HUES64 (cell line): ENCODE data around the gene ATIC.

Experiments
- H3K27ac ChIP-seq: 2 replicates; pipeline ENCODE4 v1.7.0; 2013; ENCODE audit warnings: low read depth, low read length, inconsistent platforms
- H3K27me3 ChIP-seq: 2 replicates; pipeline ENCODE4 v1.6.1; 2013; ENCODE audit warnings: mild to moderate bottlenecking, low read length; ENCODE audit not compliant: insufficient read depth
- H3K36me3 ChIP-seq: 2 replicates; pipeline ENCODE4 v1.6.1; 2013; ENCODE audit warnings: mild to moderate bottlenecking, low read length; ENCODE audit not compliant: insufficient read depth
- H3K4me1 ChIP-seq: 2 replicates; pipeline ENCODE4 v1.6.1; 2013; ENCODE audit warnings: mild to moderate bottlenecking, low read length, moderate library complexity; ENCODE audit not compliant: insufficient read depth
- H3K4me3 ChIP-seq: 2 replicates; pipeline ENCODE4 v1.5.1; 2013; ENCODE audit warnings: mild to moderate bottlenecking, low read length, moderate library complexity
- H3K9ac ChIP-seq: 2 replicates; pipeline ENCODE4 v1.6.1; 2013; ENCODE audit warnings: mild to moderate bottlenecking, low read depth, low read length
- H3K9me3 ChIP-seq: 2 replicates; pipeline ENCODE4 v1.6.1; 2013; ENCODE audit warnings: low read depth, low read length; ENCODE audit not compliant: insufficient read depth
- WGBS: fragments of 150-250, 120-280 bp; methylation state at CpG from one replicate; pipeline ENCODE4 v1.1.7; 2013; ENCODE audit warnings: missing lambda C conversion rate; 5-methylcytosine and 5-hydroxymethylcytosine counted together

The ATIC gene

DNA sequence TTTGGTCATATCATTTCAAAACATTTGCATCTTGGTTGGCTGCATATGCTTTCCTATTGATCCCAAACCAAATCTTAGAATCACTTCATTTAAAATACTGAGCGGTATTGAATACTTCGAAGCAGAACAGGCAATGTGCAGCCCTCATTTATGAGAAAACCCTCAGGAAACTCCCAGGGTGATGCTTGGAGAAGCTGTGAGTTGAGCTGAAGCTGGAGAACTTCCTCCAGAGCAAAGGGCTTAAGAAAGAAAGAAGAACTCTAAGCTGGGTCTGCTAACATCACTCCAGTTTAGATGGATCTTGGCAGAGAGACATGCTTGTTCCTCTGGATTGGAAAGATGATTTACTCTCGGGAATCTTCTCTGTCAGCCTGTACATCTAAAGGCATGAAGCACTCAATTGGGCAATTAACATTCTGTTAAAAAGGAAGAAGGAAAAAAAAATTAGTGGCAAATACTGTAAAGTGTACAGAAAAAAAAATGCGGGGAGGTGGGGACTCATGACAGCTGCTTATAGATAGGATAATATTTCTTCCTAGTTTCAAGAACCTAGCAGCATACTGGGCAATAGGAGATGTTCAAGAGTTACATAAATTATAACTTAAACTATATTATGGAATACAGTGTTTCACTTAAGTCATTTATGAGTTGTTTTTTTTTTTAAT is 49.5 kb downstream of the ATIC start:
- Histone ChIP-seq H3K4me1 (no peaks in the 10 kb centered on the region), H3K36me3 (peaks cover 72% of the 10 kb centered on the region), H3K4me3 (no peak overlapping the region), H3K9me3 (no peaks in the 10 kb centered on the region), H3K9ac (no peak overlapping the region), H3K27me3 (no peaks in the 10 kb centered on the region), H3K27ac (no peak overlapping the region)
- WGBS, result 96% methylated on average over 4 of the region's 4 CpGs

DNA sequence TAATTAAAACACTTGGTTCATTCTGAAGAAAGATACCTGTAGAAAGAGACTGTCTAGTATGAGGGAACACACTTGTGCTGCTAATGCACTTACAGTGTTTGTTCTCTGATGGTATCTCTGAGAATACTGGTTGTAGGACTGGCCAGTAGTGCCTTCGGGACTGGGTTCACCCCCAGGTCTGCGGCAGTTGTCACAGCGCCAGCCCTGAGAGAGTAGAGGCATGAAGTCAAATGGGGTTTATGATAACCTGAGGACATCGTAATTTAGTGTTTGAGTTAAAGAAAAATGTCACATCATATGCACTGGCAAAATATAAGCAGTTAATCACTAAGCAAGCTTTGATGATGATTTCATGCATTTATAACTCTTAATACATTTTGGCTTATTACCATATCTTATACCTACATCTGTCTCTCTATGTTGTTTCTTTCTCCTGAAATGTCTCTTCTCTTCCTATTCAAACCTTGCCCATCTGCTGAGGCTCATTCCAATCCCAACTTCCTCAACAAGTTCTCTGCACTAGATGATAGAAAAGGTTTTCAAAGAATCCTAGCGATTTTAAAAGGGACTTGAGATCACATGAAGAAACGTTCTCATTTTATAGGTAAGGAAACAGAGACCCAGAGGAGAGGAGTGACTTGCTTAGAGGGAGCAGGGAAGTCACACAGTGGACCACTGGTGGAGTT is 50.2 kb downstream of the ATIC start:
- WGBS, result 90% methylated on average over 6 of the region's 6 CpGs
- H3K36me3 ChIP-seq, result peaks cover 79% of the 10 kb centered on the region
- no peaks in the 10 kb centered on the region for H3K27me3 ChIP-seq
- H3K9me3 ChIP-seq, result no peaks in the 10 kb centered on the region
- H3K27ac ChIP-seq, result no peak overlapping the region
- H3K4me1 ChIP-seq, result no peaks in the 10 kb centered on the region
- no peak overlapping the region for H3K4me3 ChIP-seq
- no peak overlapping the region for H3K9ac ChIP-seq

DNA sequence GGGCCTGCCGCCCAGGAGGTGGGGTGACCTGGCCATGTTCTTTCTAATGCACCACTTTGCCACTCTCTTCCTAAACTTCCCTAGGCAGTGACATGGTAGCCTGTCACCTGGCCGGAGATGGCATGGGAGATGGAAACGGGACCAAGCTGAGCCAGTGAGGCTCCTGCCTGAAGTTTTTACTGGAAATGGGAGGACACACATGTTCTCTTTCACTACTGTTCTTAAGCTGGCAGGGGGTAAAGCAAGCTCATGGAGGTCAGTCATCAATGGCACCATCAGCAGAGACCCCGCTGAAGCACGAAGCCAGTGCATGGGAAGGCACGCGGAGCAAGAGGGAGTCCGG is 50.7 kb downstream of the ATIC start:
- H3K36me3 ChIP-seq, result peaks cover 84% of the 10 kb centered on the region
- H3K27ac ChIP-seq, result no peak overlapping the region
- WGBS, result 95% methylated on average over 8 of the region's 8 CpGs

GRCh38 chr2:215363039-215363438 is 51.2 kb downstream of the ATIC start:
- H3K27me3 ChIP-seq, result no peaks in the 10 kb centered on the region
- no CpG with 5 or more reads among the region's 2 CpGs for WGBS
- H3K4me3 ChIP-seq, result no peak overlapping the region
- H3K9ac ChIP-seq, result no peak overlapping the region
- H3K36me3 ChIP-seq, result peaks cover 89% of the 10 kb centered on the region
- no peaks in the 10 kb centered on the region for H3K4me1 ChIP-seq
- no peak overlapping the region for H3K27ac ChIP-seq
- H3K9me3 ChIP-seq, result no peaks in the 10 kb centered on the region

More for the DNA sequence above, 50.7 kb downstream of the ATIC start:
- no peaks in the 10 kb centered on the region for H3K27me3 ChIP-seq
- H3K9ac ChIP-seq, result no peak overlapping the region
- no peaks in the 10 kb centered on the region for H3K4me1 ChIP-seq
- H3K4me3 ChIP-seq, result no peak overlapping the region
- no peaks in the 10 kb centered on the region for H3K9me3 ChIP-seq

DNA sequence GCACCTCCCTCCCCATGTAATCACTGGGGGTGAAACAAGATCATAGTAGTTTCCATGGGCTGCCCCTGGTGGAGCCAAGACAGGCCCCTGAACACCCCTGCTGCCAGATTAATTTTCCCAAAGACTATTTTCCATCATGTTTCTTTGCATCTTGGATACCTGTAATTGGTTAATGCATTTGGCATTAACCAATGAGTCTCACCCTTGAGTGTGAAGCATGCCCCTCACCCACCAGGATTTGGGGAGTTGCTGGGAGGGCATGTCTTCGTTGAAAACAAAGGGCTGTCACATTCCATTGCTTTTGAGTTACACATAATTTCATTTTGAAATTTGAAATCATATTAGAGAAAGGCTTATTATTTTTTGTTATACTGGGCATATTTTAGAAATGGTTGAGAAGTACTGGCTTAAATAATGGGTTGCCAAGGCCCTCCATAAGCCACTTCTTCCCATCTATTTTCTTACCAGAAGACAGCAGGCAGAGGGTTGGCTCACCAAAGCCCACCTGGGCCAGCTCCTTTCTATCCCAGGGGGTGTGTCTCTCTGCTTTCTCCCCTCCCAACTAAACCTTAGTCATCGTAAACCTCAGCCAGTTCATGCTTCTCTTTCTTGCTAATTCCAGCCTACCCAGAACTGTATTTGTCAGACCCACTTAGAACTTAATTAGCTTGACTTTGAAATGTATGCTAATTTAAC is 51.8 kb downstream of the ATIC start:
- Histone ChIP-seq H3K27ac (no peak overlapping the region), H3K9me3 (no peaks in the 10 kb centered on the region), H3K27me3 (no peaks in the 10 kb centered on the region), H3K4me1 (no peaks in the 10 kb centered on the region), H3K9ac (no peak overlapping the region), H3K36me3 (peaks cover 93% of the 10 kb centered on the region), H3K4me3 (no peak overlapping the region)
- WGBS, result 92% methylated on average over 1 of the region's 2 CpGs

- peaks cover 95% of the 10 kb centered on the region for H3K36me3 ChIP-seq
- H3K4me3 ChIP-seq, result no peak overlapping the region
- H3K9ac ChIP-seq, result no peak overlapping the region
- 97% methylated on average over 9 of the region's 10 CpGs for WGBS
- no peak overlapping the region for H3K27ac ChIP-seq
- H3K27me3 ChIP-seq, result no peaks in the 10 kb centered on the region
- H3K9me3 ChIP-seq, result no peaks in the 10 kb centered on the region
- no peaks in the 10 kb centered on the region for H3K4me1 ChIP-seq
Observed at GRCh38 chr2:215364157-215365155, 52.6 kb downstream of the ATIC start.

DNA sequence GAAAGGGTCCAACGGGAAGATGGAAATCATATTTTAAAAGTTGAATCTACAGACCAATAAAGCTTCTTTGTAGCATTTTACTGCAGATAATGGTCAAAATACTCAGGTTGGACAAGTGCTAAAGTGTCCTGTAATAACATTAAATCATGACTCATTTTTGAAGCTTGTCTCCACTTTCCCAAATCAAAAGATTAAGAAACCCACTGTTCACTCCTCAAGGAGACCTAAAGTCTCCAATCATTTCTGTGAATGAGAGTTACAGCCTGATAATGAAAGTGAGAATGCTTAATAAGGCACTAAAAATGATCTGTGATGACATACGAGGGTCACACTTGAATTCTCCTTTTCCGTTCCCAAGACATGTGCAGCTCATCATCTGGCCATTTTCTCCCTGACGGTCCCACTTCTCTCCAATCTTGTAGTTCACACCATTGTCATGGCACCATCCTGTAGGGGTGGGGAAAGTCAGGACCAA is 53.4 kb downstream of the ATIC start:
- H3K27me3 ChIP-seq, result no peaks in the 10 kb centered on the region
- no peak overlapping the region for H3K4me3 ChIP-seq
- H3K4me1 ChIP-seq, result no peaks in the 10 kb centered on the region
- peaks cover 97% of the 10 kb centered on the region for H3K36me3 ChIP-seq
- H3K9me3 ChIP-seq, result no peaks in the 10 kb centered on the region
- no peak overlapping the region for H3K27ac ChIP-seq
- no peak overlapping the region for H3K9ac ChIP-seq
- 100% methylated on average over 4 of the region's 4 CpGs for WGBS

DNA sequence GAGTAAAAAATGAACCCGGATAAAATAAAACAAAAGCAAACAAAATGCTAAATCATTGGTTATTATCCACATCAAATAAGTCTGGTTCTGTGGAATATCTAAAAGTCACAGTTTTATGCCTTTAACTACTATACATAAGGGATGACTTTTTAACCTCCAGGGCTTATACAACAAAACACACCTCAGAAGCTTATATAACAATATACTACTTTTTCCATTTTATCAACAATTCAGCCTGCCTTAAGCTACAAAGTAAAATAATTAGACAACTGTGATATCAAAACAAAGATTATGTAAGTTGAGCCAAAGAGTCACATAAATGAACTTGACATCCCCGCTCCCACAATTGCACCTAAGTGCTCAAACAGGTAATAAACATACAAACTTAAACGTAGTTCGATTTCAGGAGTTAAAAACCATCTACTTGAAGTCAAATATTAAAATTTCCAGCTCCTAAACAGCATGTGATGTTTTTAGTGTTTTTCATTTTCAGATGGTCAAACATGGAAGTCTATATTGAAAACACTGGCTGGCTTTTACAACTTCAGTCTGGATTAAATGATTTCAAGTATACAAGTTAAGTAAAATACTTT is 54.7 kb downstream of the ATIC start:
- H3K9ac ChIP-seq, result no peak overlapping the region
- H3K36me3 ChIP-seq, result peaks cover 94% of the 10 kb centered on the region
- no peaks in the 10 kb centered on the region for H3K27me3 ChIP-seq
- no peak overlapping the region for H3K27ac ChIP-seq
- no peaks in the 10 kb centered on the region for H3K9me3 ChIP-seq
- WGBS, result 95% methylated on average over 3 of the region's 4 CpGs
- H3K4me3 ChIP-seq, result no peak overlapping the region
- H3K4me1 ChIP-seq, result no peaks in the 10 kb centered on the region

DNA sequence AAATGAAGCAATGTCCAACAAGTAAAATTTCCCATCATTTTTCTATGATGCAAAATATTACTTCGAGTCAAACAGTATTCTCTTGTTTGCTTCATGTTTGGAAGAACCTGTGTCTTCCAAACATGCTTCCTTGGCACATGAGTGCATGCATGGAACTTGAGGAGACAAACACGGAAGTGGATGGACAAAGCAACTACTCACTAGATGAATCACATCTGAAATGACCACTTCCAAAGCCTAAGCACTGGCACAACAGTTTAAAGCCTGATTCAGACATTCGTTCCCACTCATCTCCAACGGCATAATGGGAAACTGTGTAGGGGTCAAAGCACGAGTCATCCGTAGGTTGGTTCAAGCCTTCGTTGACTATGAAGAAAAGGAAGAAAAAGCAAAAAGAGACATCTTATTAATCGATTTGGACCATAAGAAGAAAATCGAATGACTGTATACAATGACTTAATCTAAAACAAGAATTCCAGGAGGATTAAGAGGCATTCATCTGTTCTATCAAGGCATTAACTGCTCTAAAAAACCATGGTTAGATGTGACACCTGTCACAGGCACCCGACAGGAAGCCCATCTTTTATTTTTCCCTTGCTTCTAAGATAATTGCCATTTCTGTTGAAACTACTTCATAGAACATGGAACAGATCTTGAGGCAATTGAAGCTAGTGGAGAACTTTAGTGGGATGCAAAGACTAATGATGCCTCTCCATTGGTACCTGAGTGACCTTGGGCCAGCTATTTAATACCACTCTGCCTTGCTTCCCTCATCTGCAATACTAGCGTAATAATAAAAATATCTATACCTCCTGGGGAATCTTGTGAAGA is 56.0 kb downstream of the ATIC start:
- Histone ChIP-seq H3K36me3 (peaks cover 94% of the 10 kb centered on the region), H3K27ac (no peak overlapping the region)
- 98% methylated on average over 11 of the region's 11 CpGs for WGBS

DNA sequence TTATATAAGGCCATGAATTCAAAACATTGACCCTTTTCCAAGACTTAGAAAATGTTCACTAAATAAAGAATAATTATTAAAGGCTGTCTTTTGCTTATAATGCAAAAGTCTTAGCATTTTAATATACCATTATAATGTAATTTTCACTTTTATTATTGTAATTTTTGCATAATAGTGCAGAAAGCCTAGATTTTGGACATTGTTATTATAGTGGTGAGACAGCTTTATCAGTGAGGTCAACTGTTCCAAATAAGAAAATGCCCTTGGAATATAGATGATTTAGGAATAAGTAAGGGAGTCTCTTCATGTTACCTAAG is 56.6 kb downstream of the ATIC start:
- H3K27ac ChIP-seq, result no peak overlapping the region
- peaks cover 94% of the 10 kb centered on the region for H3K36me3 ChIP-seq
- H3K9ac ChIP-seq, result no peak overlapping the region
- no peaks in the 10 kb centered on the region for H3K9me3 ChIP-seq
- H3K4me1 ChIP-seq, result no peaks in the 10 kb centered on the region
- no peaks in the 10 kb centered on the region for H3K27me3 ChIP-seq
- H3K4me3 ChIP-seq, result no peak overlapping the region

More for the DNA sequence above, 56.0 kb downstream of the ATIC start:
- Histone ChIP-seq H3K9me3 (no peaks in the 10 kb centered on the region), H3K27me3 (no peaks in the 10 kb centered on the region), H3K4me1 (no peaks in the 10 kb centered on the region), H3K4me3 (no peak overlapping the region), H3K9ac (no peak overlapping the region)
